Mucosa of stomach (tissue), 1 donor: ENCODE results near the gene C22orf39.
A peak's percentile ranks its signal among the peaks of the same experiment; 100 is the strongest.
"Not testable (repeated sequence)": the region's sequence is repeated elsewhere in the genome, so short reads cannot be mapped to it uniquely, and the experiment has no call there.

Experiments
- H3K27me3 ChIP-seq: one replicate; pipeline ENCODE4 v1.7.0; 2013; ENCODE audit warnings: mild to moderate bottlenecking, low read length; ENCODE audit not compliant: control insufficient read depth, insufficient read depth
- H3K36me3 ChIP-seq: one replicate; pipeline ENCODE4 v1.7.0; 2013; ENCODE audit warnings: low read length; ENCODE audit not compliant: control insufficient read depth, insufficient read depth
- H3K4me1 ChIP-seq: one replicate; pipeline ENCODE4 v1.7.0; 2013; ENCODE audit warnings: mild to moderate bottlenecking, low read length; ENCODE audit not compliant: control insufficient read depth, insufficient read depth
- H3K4me3 ChIP-seq: one replicate; pipeline ENCODE4 v1.7.0; 2013; ENCODE audit warnings: low read length
- H3K9ac ChIP-seq: one replicate; pipeline ENCODE4 v1.7.0; 2013; ENCODE audit warnings: mild to moderate bottlenecking, low read length, moderate library complexity
- H3K9me3 ChIP-seq: one replicate; pipeline ENCODE4 v1.7.0; 2013; ENCODE audit warnings: mild to moderate bottlenecking, low read length, moderate library complexity; ENCODE audit not compliant: control insufficient read depth
- donor health status: Pancreatic carcinoma.

The C22orf39 gene

DNA sequence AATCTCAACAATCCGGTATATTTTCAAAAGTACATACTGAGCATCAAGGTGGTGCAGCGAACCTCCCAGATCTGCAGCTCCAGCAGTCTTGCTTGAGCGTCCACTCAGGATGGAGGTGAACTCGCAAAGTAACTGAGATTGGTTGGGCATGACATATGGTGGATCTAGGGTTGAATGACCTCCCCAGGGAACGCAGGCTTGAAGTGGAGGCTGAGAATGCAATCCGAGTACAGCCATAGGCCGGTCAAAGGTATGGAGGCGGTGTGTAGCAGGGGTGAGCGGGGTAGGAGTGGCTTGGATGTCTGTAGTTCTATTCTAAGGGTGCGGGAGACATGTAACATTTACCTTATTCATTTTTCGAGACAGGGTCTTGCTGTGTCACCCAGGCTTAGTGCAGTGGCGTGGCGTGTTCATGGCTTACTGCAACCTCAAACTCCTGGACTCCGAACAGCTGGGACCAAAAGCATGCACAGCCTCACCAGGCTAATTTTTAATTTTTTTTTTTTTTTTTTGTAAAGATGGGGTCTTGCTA lies 631 bp upstream of the C22orf39 start:
- Histone ChIP-seq H3K27me3 (no peaks in the 10 kb centered on the region), H3K9me3 (no peaks in the 10 kb centered on the region), H3K4me3 (peak overlapping the region; percentile 64), H3K36me3 (peaks cover 4% of the 10 kb centered on the region), H3K9ac (peak overlapping the region; percentile 81), H3K4me1 (peaks cover 19% of the 10 kb centered on the region)

DNA sequence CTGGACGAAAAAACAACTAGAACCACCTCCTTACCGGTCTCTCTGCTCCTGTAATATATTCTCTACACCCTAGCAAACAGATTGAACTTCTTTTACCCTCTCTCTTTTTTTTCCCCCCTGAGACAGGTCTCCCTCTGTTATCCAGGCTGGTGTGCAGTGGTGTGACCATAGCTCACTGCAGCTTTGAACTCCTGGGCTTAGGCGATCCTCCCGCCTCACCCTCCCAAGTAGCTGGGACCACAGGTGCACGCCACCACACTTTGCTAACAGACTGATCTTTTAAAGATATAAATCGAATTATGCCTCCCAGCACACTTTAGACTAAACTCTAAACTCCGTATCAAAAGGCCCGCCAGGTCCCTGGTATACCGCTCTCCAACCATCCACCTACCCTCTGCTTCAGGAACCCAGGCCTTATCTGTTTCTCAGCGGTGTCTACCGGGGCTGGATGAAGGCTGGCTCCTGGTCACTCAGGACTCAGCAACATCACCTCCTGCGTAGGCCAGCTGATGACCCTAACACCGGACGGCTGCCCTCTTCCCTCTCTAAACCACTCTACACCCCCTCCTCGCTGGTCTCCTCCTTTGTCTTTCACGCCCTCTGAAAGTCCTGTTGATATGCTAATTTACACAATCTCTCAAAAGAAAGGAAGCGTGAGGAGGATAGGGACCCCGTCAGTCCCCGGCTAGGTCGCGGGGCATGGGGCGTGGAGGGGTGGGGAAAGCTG lies 745 bp downstream of the C22orf39 start:
- H3K9ac ChIP-seq: peak overlapping the region; percentile 81
- peak overlapping the region; percentile 64 for H3K4me3 ChIP-seq
- peaks cover 19% of the 10 kb centered on the region for H3K4me1 ChIP-seq
- no peaks in the 10 kb centered on the region for H3K9me3 ChIP-seq
- H3K36me3 ChIP-seq: peaks cover 4% of the 10 kb centered on the region
- H3K27me3 ChIP-seq: no peaks in the 10 kb centered on the region

DNA sequence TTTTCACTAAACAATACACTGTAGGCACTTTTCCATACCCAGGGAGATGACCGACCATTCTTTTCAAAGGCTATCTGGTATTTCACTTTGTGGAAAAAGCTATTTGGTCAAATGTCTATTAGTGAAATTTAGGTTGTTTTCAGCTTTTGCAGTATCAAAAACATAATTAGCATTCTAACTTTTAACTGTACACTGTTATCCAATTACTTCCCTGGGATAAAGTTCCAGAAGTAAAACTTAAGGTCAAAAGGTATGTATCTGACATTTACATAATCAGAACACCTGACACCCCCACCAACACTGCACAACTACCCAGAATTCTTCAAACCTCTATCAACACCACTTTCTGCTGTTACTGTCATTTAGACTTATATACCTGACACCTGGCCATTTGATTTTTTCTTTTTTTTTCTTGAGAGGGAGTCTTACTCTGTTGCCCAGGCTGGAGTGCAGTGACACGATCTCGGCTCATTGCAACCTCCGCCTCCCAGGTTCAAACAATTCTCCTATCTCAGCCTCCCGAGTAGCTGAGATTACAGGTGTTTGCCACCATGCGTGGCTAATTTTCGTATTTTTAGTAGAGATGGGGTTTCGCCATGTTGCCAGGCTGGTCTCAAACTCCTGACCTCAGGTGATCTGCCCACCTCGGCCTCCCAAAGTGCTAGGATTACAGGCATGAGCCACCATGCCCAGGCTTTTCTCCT lies 2.1 kb downstream of the C22orf39 start:
- not testable (repeated sequence) for H3K9ac ChIP-seq, H3K9me3 ChIP-seq, H3K4me3 ChIP-seq, H3K36me3 ChIP-seq, H3K27me3 ChIP-seq
- peaks cover 19% of the 10 kb centered on the region for H3K4me1 ChIP-seq

DNA sequence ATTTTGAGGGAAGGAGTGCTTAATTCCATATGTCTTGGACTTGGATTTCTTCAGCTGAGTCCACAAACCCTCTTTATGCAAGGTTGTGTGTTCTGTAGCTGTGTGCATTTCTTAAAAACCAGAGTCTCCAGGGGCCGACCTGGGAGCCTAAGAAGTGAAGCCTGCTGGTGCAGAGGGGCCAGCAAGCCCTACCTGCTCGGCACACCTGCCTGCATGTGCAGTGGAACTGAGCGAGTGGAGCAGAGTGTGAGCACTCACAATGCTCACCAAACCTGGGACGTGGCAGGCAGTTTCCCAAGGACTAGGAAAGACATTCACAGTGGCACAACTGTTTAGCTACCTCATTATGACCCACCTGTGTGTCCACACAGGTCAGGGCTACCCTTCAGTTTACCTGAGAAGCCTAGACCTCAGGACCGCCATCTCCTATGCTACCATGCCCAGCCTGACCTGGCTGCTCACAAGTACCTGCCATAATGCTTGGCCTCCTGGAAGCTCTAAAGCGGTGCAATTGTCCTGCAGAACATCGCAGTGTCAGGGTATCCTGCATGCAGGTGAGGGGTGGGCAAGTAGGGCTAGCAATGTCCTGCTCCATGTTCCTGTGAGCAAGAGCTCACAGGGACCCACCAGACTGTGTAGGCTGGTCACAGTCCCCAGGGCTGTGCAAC lies 3.8 kb downstream of the C22orf39 start:
- no peak overlapping the region for H3K9ac ChIP-seq
- peaks cover 4% of the 10 kb centered on the region for H3K36me3 ChIP-seq
- H3K4me1 ChIP-seq: peaks cover 19% of the 10 kb centered on the region
- no peak overlapping the region for H3K4me3 ChIP-seq
- no peaks in the 10 kb centered on the region for H3K9me3 ChIP-seq
- no peaks in the 10 kb centered on the region for H3K27me3 ChIP-seq

DNA sequence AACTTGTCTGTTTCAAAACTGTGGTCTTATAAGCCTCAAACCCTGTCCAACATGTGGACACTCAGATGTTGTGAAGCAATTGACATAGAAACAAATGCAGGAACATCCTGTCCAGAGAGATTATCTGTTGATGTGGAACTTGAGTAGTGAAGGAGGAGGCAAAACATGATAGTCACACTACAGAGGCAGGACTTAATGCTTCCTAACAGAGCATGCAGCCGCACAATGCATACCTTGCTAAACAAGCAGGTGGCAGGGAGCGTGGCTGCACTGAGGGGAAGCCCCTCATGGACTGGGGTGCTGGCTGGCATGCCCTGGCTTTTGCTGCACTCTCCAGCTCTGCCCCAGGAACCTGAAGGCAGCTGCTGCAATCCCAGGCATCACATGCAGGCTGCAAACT lies 5.3 kb downstream of the C22orf39 start:
- Histone ChIP-seq H3K4me3 (no peak overlapping the region), H3K9me3 (no peaks in the 10 kb centered on the region), H3K27me3 (no peaks in the 10 kb centered on the region), H3K4me1 (peaks cover 13% of the 10 kb centered on the region), H3K36me3 (peaks cover 4% of the 10 kb centered on the region), H3K9ac (no peak overlapping the region)

DNA sequence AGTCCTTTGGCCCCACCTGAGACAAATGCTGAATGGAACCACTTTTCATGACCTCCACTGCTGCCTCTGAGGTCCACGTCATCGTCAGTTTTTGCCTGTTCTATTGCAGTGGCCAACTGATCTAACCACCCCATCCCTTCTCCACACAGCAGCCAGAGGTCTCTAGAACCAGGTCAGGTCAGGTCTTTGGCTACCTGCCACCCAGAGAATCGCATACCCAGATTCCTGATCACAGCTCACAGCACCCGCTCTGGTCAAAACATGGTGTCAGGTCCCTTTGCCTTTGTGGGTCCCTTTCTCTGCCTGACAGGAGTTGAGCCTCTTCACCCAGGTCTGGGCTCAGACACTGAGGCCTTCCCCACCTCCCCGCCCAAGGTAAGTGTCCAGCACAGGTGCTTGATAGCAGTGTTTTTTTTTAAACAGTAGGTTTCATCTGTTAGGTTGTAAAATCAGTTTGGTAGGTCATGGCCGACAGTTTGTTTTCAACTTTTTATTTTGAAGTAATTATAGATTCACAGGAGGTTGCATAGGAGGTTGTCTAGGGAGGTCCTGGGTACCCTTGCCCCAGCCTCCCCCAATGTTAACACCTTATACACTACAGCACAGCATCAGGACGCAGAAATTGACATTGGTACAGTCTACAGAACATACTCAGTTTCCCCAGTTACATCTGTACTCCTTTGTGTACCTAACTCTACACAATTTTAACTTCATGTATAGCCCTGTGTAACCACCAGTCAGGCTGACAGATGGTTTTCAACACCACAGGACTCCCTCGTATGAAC lies 6.9 kb downstream of the C22orf39 start:
- Histone ChIP-seq H3K9ac (no peak overlapping the region), H3K4me1 (peaks cover 7% of the 10 kb centered on the region), H3K27me3 (no peaks in the 10 kb centered on the region), H3K36me3 (peaks cover 6% of the 10 kb centered on the region), H3K9me3 (no peaks in the 10 kb centered on the region), H3K4me3 (no peak overlapping the region)

DNA sequence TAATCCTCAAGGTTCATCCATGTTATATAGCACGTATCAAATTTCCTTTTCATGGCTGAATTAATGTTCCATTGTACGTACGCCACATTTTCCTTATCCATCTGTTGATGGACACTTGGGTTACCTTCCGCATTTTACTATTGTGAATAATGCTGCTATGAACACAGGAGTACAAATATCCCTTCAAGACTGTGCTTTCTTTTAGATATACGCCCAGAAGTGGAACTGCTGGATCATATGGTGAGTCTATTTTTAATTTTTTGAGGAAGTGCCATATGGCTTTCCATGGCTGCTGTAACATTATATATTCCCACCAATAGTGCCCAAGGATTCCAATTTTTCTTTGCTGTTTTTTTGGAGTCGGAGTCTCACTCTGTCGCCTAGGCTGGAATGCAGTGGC lies 9.2 kb downstream of the C22orf39 start:
- Histone ChIP-seq H3K9me3 (no peaks in the 10 kb centered on the region), H3K36me3 (peaks cover 5% of the 10 kb centered on the region), H3K27me3 (no peaks in the 10 kb centered on the region), H3K4me3 (no peak overlapping the region), H3K9ac (no peak overlapping the region), H3K4me1 (no peaks in the 10 kb centered on the region)

DNA sequence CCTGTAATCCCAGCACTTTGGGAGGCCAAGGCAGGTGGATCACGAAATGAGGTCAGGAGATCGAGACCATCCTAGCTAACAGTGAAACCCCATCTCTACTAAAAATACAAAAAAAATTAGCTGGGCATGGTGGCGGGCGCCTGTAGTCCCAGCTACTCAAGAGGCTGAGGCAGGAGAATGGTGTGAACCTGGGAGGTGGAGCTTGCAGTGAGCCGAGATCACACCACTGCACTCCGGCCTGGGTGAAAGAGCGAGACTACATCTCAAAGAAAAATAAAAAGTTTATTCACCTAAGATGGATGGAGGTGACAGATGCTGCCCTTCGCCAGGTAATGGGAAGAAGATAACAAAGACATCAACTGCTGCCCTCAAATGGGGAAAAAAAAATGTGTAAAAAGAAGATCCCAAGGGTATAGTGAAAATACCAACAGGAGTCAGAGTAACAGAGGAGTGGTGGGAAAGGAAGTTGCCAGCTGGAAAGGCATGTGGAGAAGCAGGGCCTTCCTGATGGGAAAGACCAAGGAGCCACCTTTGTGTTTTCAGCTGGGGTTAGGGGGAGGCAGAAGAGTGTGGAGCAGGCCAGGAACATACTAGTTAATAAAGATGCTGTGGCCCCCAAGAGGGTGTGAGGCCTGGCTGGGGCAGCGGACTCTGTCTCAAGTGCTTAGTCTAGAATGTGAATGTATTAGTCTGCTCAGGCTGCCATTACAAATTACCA lies 10.9 kb downstream of the C22orf39 start:
- not testable (repeated sequence) for H3K9ac ChIP-seq, H3K4me1 ChIP-seq, H3K9me3 ChIP-seq, H3K4me3 ChIP-seq, H3K36me3 ChIP-seq, H3K27me3 ChIP-seq

DNA sequence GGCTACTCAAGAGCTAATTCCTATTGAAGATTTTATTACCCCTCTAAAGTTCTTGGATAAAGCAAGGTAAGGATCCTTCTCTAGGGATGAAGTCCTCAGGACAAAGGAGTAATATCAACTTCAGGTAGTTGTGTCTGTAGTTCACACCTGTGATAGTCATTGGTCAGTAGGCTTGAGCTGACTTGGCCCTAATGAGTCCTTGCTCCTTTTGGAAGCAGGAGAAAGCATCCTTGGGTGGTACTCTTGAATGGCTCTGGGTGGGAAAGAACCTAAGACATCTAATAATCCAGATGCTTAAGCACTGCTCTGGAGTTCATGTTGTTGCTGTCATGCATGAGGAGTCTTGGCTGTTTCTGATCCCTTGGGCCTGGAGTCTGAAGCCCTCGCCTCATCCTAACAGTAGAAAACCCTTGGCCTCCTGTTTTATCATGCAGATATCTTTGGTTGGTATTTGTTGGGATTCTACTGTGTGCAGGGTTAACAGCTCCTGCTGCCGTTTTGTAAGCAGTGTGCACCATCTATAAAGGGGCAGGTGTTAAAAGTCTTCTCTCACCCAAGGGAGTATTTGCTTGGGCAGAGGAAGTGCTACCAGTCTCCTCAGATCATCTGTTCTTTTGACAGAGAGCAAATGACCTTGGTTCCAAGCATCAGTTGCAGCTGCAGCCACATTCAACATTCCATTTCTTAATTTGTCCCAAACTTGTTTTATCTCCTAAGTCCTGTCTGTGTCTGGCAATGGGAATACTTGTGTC lies 12.5 kb downstream of the C22orf39 start:
- no peak overlapping the region for H3K4me3 ChIP-seq
- H3K9ac ChIP-seq: no peak overlapping the region
- H3K9me3 ChIP-seq: no peaks in the 10 kb centered on the region
- no peaks in the 10 kb centered on the region for H3K27me3 ChIP-seq
- no peaks in the 10 kb centered on the region for H3K4me1 ChIP-seq
- peaks cover 5% of the 10 kb centered on the region for H3K36me3 ChIP-seq

DNA sequence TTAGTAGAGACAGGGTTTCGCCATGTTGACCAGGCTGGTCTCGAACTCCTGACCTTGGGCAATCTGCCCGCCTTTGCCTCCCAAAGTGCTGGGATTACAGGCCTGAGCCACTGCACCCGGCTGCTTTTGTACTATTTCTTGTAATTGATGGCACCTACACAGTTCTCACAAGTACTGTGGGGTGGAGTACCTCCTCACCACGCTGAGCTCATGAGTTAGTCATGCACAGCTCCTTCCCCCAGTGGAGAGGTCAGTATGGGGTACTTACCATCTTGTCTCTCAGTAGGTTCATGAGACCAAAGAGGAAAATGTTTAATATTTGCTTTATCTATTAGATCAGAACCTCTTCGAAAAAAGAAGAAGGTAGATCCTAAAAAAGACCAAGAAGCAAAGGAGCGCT lies 13.1 kb downstream of the C22orf39 start:
- Histone ChIP-seq H3K9ac (no peak overlapping the region), H3K4me3 (no peak overlapping the region), H3K4me1 (no peaks in the 10 kb centered on the region), H3K9me3 (no peaks in the 10 kb centered on the region), H3K36me3 (peaks cover 5% of the 10 kb centered on the region), H3K27me3 (no peaks in the 10 kb centered on the region)
